GM12878 (cell line): ENCODE measurements around the gene METTL18. TPM values are rescaled to one million over a fixed set of nuclear protein-coding genes. Genes with fewer than 3 reads are reported as not detected.

Source experiments
- ATAC-seq: fragments of 200-7000 bp; cut with Tn5 transposase; 3 replicates; pipeline ENCODE4 v1.9.1; 2020; ENCODE audit warnings: mild to moderate bottlenecking, moderate library complexity
- BruUV-seq: library from RNA; stranded (reverse); fragments of 400-500 nt; replicated peaks from 2 replicates; lab custom pipeline; 2021; lab: Mats Ljungman, UMichigan
- CTCF ChIA-PET: fragments of 300-600 bp; sonication (Branson Sonifier 250); formaldehyde crosslinking; extraction: SDS; loops from one replicate; lab custom pipeline; 2021; ENCODE audit warnings: inconsistent platforms; lab: Yijun Ruan, JAX
- POLR2A ChIA-PET: fragments of 350-600 bp; formaldehyde crosslinking; extraction: SDS; loops from one replicate; lab custom pipeline; 2021; ENCODE audit warnings: inconsistent platforms; lab: Charles Lee
- RAD21 ChIA-PET: fragments of 300-600 bp; sonication (Branson Sonifier 250); formaldehyde crosslinking; loops from one replicate; lab custom pipeline; 2023; ENCODE audit warnings: antibody characterized with exemption; ENCODE audit not compliant: unreplicated experiment; lab: Charles Lee
- SMC1A ChIA-PET: fragments of 300-600 bp; sonication (Branson Sonifier 250); formaldehyde crosslinking; loops from one replicate; lab custom pipeline; 2023; ENCODE audit not compliant: unreplicated experiment, uncharacterized antibody; lab: Charles Lee
- DNase-seq: peaks from one replicate; pipeline ENCODE4 v3.0.0-alpha.2; 2011; ENCODE audit warnings: low read depth, low spot score
- FAIRE-seq: peaks from 3 replicates; lab custom pipeline; 2011; peaks lifted over from hg19 to GRCh38; lab: Jason Lieb, UNC
- H2AFZ ChIP-seq: 2 replicates; pipeline ENCODE4 v1.6.0; 2011; ENCODE audit warnings: low read depth, low read length, control low read depth; ENCODE audit not compliant: control insufficient read depth
- H3K27ac ChIP-seq: 2 replicates; pipeline ENCODE4 v1.5.1; 2011; ENCODE audit warnings: control low read depth; ENCODE audit not compliant: control insufficient read depth, insufficient read depth
- H3K27me3 ChIP-seq, 2 experiments: replicated peaks in 1 of 2; 2 replicates each; pipeline versions ENCODE4 v1.6.0 to v1.6.1; 2011; ENCODE audit warnings: low read length in 1 of 2; ENCODE audit not compliant: control insufficient read depth in 2 of 2, insufficient read depth in 2 of 2
- H3K36me3 ChIP-seq, 2 experiments: 2 replicates each; pipeline ENCODE4 v1.5.1; 2011; ENCODE audit warnings: low read length in 1 of 2; ENCODE audit not compliant: control insufficient read depth in 2 of 2, insufficient read depth in 2 of 2
- H3K4me1 ChIP-seq: 2 replicates; pipeline ENCODE4 v1.6.1; 2011; ENCODE audit warnings: mild to moderate bottlenecking, low read length, moderate library complexity, mixed read lengths; ENCODE audit not compliant: control insufficient read depth, insufficient read depth
- H3K4me2 ChIP-seq: 2 replicates; pipeline ENCODE4 v1.6.0; 2011; ENCODE audit warnings: control low read depth; ENCODE audit not compliant: control insufficient read depth, insufficient read depth
- H3K4me3 ChIP-seq: fragments of 200-600 bp; sonication (generic); 2 replicates; pipeline ENCODE4 v1.5.1; 2016
- H3K79me2 ChIP-seq: 2 replicates; pipeline ENCODE4 v1.6.0; 2011; ENCODE audit warnings: low read length; ENCODE audit not compliant: control insufficient read depth, insufficient read depth
- H3K9ac ChIP-seq: 2 replicates; pipeline ENCODE4 v1.8.0; 2011; ENCODE audit warnings: low read length, control low read depth, mixed read lengths; ENCODE audit not compliant: control insufficient read depth, insufficient read depth
- H3K9me3 ChIP-seq: replicated peaks from 3 replicates; pipeline ENCODE4 v1.5.1; 2011; ENCODE audit warnings: mild to moderate bottlenecking, low read length; ENCODE audit not compliant: control insufficient read depth, insufficient read depth
- H4K20me1 ChIP-seq: 2 replicates; pipeline ENCODE4 v1.6.0; 2011; ENCODE audit not compliant: control insufficient read depth, insufficient read depth
- CREM ChIP-seq: IDR thresholded peaks from 2 replicates; pipeline ENCODE4 v1.6.1; 2014; ENCODE audit warnings: antibody characterized with exemption, low read depth
- CTCF ChIP-seq, 3 experiments: IDR thresholded peaks in 2 of 3; conservative IDR thresholded peaks in 1 of 3; 2 replicates each; pipeline ENCODE4 v1.5.1; 2011; ENCODE audit warnings: low read depth in 3 of 3, low read length in 3 of 3, mild to moderate bottlenecking in 3 of 3, control low read depth in 2 of 3, moderate library complexity in 2 of 3, inconsistent platforms in 1 of 3, mixed read lengths in 1 of 3; ENCODE audit not compliant: control insufficient read depth in 2 of 3, insufficient read depth in 1 of 3; ENCODE audit errors: extremely low read depth in 1 of 3
- MYB ChIP-seq: fragments of 150-350 bp; IDR thresholded peaks from 2 replicates; pipeline ENCODE4 v1.6.1; 2014; ENCODE audit warnings: mild to moderate bottlenecking, low read depth, low read length, borderline replicate concordance
- SIX5 ChIP-seq: IDR thresholded peaks from 2 replicates; pipeline ENCODE4 v1.6.1; 2011; ENCODE audit warnings: mild to moderate bottlenecking, low read depth, low read length, moderate library complexity; ENCODE audit not compliant: severe bottlenecking
- SMARCA5 ChIP-seq: fragments of 450-650 bp; IDR thresholded peaks from 2 replicates; pipeline ENCODE4 v1.6.1; 2017; ENCODE audit warnings: mild to moderate bottlenecking
- SREBF2 ChIP-seq: IDR thresholded peaks from 2 replicates; pipeline ENCODE4 v1.6.1; 2012; ENCODE audit warnings: mild to moderate bottlenecking, low read length
- STAT1 ChIP-seq: fragments of 450-650 bp; conservative IDR thresholded peaks from 2 replicates; pipeline ENCODE4 v1.6.1; 2014; ENCODE audit warnings: antibody characterized with exemption, mild to moderate bottlenecking
- WGBS: methylation state at CpG from one replicate; pipeline ENCODE4 v1.1.6; 2016; ENCODE audit warnings: low lambda C conversion rate; ENCODE audit not compliant: insufficient replicate concordance, insufficient coverage; ENCODE audit errors: missing lambda C conversion rate; 5-methylcytosine and 5-hydroxymethylcytosine counted together
- in situ Hi-C: fragments of 300-500 bp; cut with MboI; formaldehyde crosslinking; loops from 9 replicates; pipeline ENCODE4 v1.14.3; 2018; ENCODE audit warnings: mixed read lengths
- intact Hi-C: fragments of 100-400 bp; cut with micrococcal nuclease; formaldehyde crosslinking; loops from one replicate; pipeline ENCODE4 v1.14.2; 2022; ENCODE audit not compliant: unreplicated experiment
- polyA plus RNA-seq, 11 experiments: library from polyadenylated mRNA; depleted of rRNA in 4 of 11; unstranded in 6 of 11; stranded (reverse) in 5 of 11; fragments of >200 nt; fragmentation: Nextera tagmentation in 4 of 11; fragmentation: Illumina TruSeq in 1 of 11; extraction: Ambion mirVana in 4 of 11; extraction: Trizol in 1 of 11; gene quantifications; 1 replicate in 1 of 11; 2 replicates in 10 of 11; pipeline versions ENCODE4 v1.2.1 to v1.2.3, GENCODE V29; 2011 to 2016; ENCODE audit warnings: inconsistent platforms in 2 of 11, missing spikeins in 2 of 11, low read depth in 1 of 11
- total RNA-seq, 4 experiments: library from RNA; depleted of rRNA in 3 of 4; stranded (reverse); fragments of >200 nt in 3 of 4; fragmentation: Illumina TruSeq in 1 of 4; extraction: Trizol in 1 of 4; gene quantifications; 2 replicates each; pipeline versions ENCODE4 v1.2.1 to v1.2.3, GENCODE V29; 2013 to 2021

Gene METTL18
- total and polyA plus RNA-seq, 10 of the 15 experiments (the other 5 are each of a cell fraction or from before 2014, with no cell fraction given) = 8.1 to 31.8 (median 12.8) TPM

GRCh38 chr1:169833179-169833901, 38.6 kb upstream of the METTL18 start:
- TF ChIP-seq SIX5 = no peak
- TF ChIP-seq SMARCA5 = no peak
- no peak for TF ChIP-seq MYB
- TF ChIP-seq SREBF2 = no peak
- no peak for TF ChIP-seq STAT1
- no peak for TF ChIP-seq CREM
- no peak for TF ChIP-seq CTCF (IDR thresholded peaks at IDR 0.05 in 2 of 3, conservative IDR thresholded peaks at IDR 0.05 in 1 of 3; ENCODE audit: control insufficient read depth in 2 of 3, extremely low read depth in 1 of 3, insufficient read depth in 1 of 3, low read depth in 3 of 3, low read length in 3 of 3)
- no peak overlapping the region for H3K27ac ChIP-seq
- ChIA-PET POLR2A (interaction anchor here (0.6 kb wide), 1 partner anchor 642 kb away, joined by 5 read pairs; no protein-coding TSS in a partner anchor), SMC1A (interaction anchor here (0.7 to 1.2 kb wide), 3 partner anchors 20 to 32 kb away, joined by 3 read pairs; no protein-coding TSS in a partner anchor), CTCF (interaction anchor here (1.2 to 2.5 kb wide), 3 partner anchors 10 to 24 kb away, joined by 3 to 8 read pairs (median 4); no protein-coding TSS in a partner anchor), RAD21 (interaction anchor here (0.7 kb wide), 2 partner anchors 82 to 1049 kb away, joined by 3 to 4 read pairs; no protein-coding TSS in a partner anchor)
- no peaks in the 10 kb centered on the region for H4K20me1 ChIP-seq
- no peaks in the 10 kb centered on the region for H3K4me1 ChIP-seq
- H2AFZ ChIP-seq = no peak overlapping the region
- in situ Hi-C loops = no loop called here
- no TSS peak for BruUV-seq
- DNase-seq = no peak
- H3K36me3 ChIP-seq = peaks cover 4 to 17% of the 10 kb centered on the region in 2 experiments
- 99% methylated on average over 4 of the region's 4 CpGs for WGBS
- H3K9me3 ChIP-seq = no peaks in the 10 kb centered on the region
- H3K4me3 ChIP-seq = no peak overlapping the region
- intact Hi-C loops = no loop called here
- no peak for ATAC-seq
- H3K79me2 ChIP-seq = no peaks in the 10 kb centered on the region
- FAIRE-seq = no peak
- no peaks in the 10 kb centered on the region for H3K27me3 ChIP-seq
- H3K4me2 ChIP-seq = no peak overlapping the region
- H3K9ac ChIP-seq = no peak overlapping the region
